Upper lobe of left lung (tissue), 6 donors: ENCODE measurements around the gene PEX11G. TPM values are rescaled to one million over a fixed set of nuclear protein-coding genes. Genes with fewer than 3 reads are reported as not detected.

ENCODE experiments used
- ATAC-seq, 2 donors: fragments of 200-7000 bp; cut with Tn5 transposase; one replicate each; pipeline ENCODE4 v1.9.1; 2022; ENCODE audit warnings: mild to moderate bottlenecking in 2 of 2, moderate library complexity in 2 of 2; ENCODE audit not compliant: low FRiP score in 2 of 2
- DNase-seq, 2 donors: peaks; one replicate each; pipeline ENCODE4 v3.0.0-alpha.2; 2019 to 2020
- H3K27ac ChIP-seq, 4 donors: fragments of 200-600 bp; sonication (generic); one replicate each; pipeline ENCODE4 v1.5.1; 2016 to 2019
- H3K27me3 ChIP-seq, 4 donors: fragments of 200-600 bp; sonication (generic); one replicate each; pipeline ENCODE4 v1.5.1; 2017 to 2019
- H3K36me3 ChIP-seq, 4 donors: fragments of 200-600 bp; sonication (generic); one replicate each; pipeline ENCODE4 v1.5.1; 2016 to 2019
- H3K4me1 ChIP-seq, 4 donors: fragments of 200-600 bp; sonication (generic); one replicate each; pipeline ENCODE4 v1.5.1; 2018 to 2019
- H3K4me3 ChIP-seq, 4 donors: fragments of 200-600 bp; sonication (generic); one replicate each; pipeline ENCODE4 v1.5.1; 2017 to 2019; ENCODE audit warnings: mild to moderate bottlenecking in 2 of 4, moderate library complexity in 1 of 4
- H3K9me3 ChIP-seq, 4 donors: fragments of 200-600 bp; sonication (generic); one replicate each; pipeline ENCODE4 v1.5.1; 2018 to 2019
- EP300 ChIP-seq, 4 donors: sonication (generic); formaldehyde crosslinking; IDR thresholded peaks; one replicate each; pipeline ENCODE4 v1.5.1; 2017; ENCODE audit warnings: antibody characterized with exemption in 4 of 4, control low read depth in 2 of 4
- POLR2A ChIP-seq, 4 donors: fragments of 450-650 bp; IDR thresholded peaks; one replicate each; pipeline ENCODE4 v1.5.1; 2016 to 2017; ENCODE audit warnings: antibody characterized with exemption in 4 of 4, mild to moderate bottlenecking in 2 of 4
- POLR2AphosphoS5 ChIP-seq, 2 donors: sonication (generic); formaldehyde crosslinking; IDR thresholded peaks; one replicate each; pipeline ENCODE4 v1.5.1; 2017; ENCODE audit warnings: antibody characterized with exemption in 2 of 2
- WGBS, 2 donors: methylation state at CpG; one replicate each; pipeline ENCODE4 v1.1.5; 2017 to 2018; 5-methylcytosine and 5-hydroxymethylcytosine counted together
- total RNA-seq, 6 donors: library from RNA; depleted of rRNA in 4 of 6; stranded (reverse); fragments of >200 nt in 4 of 6; gene quantifications; one replicate each; pipeline versions ENCODE4 v1.1.0 to v1.2.1, GENCODE V29; 2016 to 2021
- TF ChIP-seq, protein P1 (sequence below), 6 experiments: fragments of 450-650 bp in 4 of 6; fragments of 200-600 bp in 2 of 6; sonication (generic) in 2 of 6; IDR thresholded peaks; one replicate each; pipeline ENCODE4 v1.5.1; 2016 to 2019; ENCODE audit warnings: antibody characterized with exemption in 6 of 6
- donor health status: DM: no; HTN: no; CAD: no; lungs with moderate emphysema.
- donor health status: DM: no; HTN: yes; CAD: no; lungs with severe emphysema.

Gene PEX11G
- total RNA-seq, 6 donors from 2014 or later: 2.3 to 9.1 (median 5.4) TPM

DNA sequence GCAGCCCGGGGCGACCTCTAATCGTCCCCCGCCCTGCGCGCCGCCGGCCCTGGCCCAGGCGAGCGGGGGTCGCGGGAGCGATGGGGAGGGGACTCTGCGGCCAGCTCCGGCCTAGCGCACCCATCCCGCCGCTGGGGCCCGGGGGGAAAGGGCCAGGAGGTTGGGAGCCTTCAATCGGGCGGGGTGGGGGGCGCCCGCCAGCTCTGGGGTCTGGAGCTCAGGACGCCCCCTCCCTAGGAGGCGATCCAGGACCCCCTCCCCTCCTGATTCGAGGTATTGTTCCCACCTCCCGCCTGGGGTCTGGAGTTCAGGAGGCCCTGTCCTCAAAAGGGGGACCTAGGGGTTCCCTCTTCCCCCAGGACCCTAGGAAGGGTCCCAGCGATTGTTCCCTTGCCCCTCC, 27.5 kb upstream of the PEX11G start:
- TF ChIP-seq POLR2AphosphoS5 (IDR thresholded peaks at IDR 0.05) (no peak), POLR2A (IDR thresholded peaks at IDR 0.05) (no peak), EP300 (IDR thresholded peaks at IDR 0.05) (no peak)
- TF ChIP-seq, protein P1, sequence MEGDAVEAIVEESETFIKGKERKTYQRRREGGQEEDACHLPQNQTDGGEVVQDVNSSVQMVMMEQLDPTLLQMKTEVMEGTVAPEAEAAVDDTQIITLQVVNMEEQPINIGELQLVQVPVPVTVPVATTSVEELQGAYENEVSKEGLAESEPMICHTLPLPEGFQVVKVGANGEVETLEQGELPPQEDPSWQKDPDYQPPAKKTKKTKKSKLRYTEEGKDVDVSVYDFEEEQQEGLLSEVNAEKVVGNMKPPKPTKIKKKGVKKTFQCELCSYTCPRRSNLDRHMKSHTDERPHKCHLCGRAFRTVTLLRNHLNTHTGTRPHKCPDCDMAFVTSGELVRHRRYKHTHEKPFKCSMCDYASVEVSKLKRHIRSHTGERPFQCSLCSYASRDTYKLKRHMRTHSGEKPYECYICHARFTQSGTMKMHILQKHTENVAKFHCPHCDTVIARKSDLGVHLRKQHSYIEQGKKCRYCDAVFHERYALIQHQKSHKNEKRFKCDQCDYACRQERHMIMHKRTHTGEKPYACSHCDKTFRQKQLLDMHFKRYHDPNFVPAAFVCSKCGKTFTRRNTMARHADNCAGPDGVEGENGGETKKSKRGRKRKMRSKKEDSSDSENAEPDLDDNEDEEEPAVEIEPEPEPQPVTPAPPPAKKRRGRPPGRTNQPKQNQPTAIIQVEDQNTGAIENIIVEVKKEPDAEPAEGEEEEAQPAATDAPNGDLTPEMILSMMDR (IDR thresholded peaks at IDR 0.05): no peak

DNA sequence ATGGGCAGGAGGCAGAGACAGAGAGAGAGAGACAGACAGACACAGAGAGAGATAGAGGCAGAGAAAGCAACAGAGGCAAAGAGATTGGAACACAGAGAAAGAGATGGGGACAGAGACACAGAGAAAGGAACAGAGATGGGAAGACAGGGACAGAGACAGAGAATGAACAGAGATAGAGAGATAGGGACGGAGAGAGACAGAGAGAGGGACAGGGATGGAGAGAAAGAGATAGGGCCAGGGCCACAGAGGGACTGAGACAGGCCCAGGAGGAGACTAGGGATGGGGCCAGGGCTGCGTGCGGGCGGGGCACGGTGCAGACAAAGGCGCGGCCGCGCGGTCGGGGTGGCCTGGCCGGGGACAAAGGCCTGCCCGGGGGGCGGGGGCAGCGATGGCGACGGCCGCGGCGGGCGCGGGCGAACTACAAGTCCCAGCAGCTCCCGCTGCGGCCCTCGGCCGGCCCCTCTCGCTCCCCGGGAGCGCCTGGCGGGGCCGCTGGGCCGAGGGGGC, 26.9 kb upstream of the PEX11G start, which contains the start of gene ZNF358:
TSS of gene ZNF358 (plus strand) at position 459 of the 507 bp plus-strand sequence. CDS start 3,140 bp downstream, outside the sequence.
- DNase-seq (peak; percentile 73 to 95), ATAC-seq (peak; percentile 73 to 94)
- Histone ChIP-seq H3K9me3 (no peaks in the 10 kb centered on the region), H3K4me1 (peaks cover 23 to 28% (median 24%) of the 10 kb centered on the region in 4 donors), H3K4me3 (peak within 1 kb of the TSS; percentile 64 to 85 (median 74)), H3K27me3 (no peaks in the 10 kb centered on the region), H3K36me3 (peaks cover 0 to 17% (median 11%) of the 10 kb centered on the region in 4 donors), H3K27ac (peak within 1 kb of the TSS; percentile 86 to 95 (median 93))
- WGBS, 2 donors: 2 to 3% methylated on average over 19 to 22 of the region's 33 CpGs
- no peak for TF ChIP-seq EP300 (IDR thresholded peaks at IDR 0.05)
- TF ChIP-seq POLR2A (IDR thresholded peaks at IDR 0.05): no peak
- TF ChIP-seq POLR2AphosphoS5 (IDR thresholded peaks at IDR 0.05): no peak
- TF ChIP-seq, protein P1 (IDR thresholded peaks at IDR 0.05): no peak

More for the DNA sequence above, 27.5 kb upstream of the PEX11G start:
- peak overlapping the region; percentile 64 to 85 (median 74) for H3K4me3 ChIP-seq
- no peaks in the 10 kb centered on the region for H3K27me3 ChIP-seq
- no peaks in the 10 kb centered on the region for H3K9me3 ChIP-seq
- 0% methylated on average over 1 of the region's 28 CpGs; no CpG with 5 or more reads in 1 of the 2 donors for WGBS, 2 donors
- ATAC-seq: no peak
- H3K36me3 ChIP-seq: peaks cover 0 to 18% (median 11%) of the 10 kb centered on the region in 4 donors
- H3K4me1 ChIP-seq: peaks cover 23 to 28% (median 24%) of the 10 kb centered on the region in 4 donors
- H3K27ac ChIP-seq: peak overlapping the region; percentile 86 to 95 (median 93)
- DNase-seq: peak in 1 of 2 donors; percentile 83

DNA sequence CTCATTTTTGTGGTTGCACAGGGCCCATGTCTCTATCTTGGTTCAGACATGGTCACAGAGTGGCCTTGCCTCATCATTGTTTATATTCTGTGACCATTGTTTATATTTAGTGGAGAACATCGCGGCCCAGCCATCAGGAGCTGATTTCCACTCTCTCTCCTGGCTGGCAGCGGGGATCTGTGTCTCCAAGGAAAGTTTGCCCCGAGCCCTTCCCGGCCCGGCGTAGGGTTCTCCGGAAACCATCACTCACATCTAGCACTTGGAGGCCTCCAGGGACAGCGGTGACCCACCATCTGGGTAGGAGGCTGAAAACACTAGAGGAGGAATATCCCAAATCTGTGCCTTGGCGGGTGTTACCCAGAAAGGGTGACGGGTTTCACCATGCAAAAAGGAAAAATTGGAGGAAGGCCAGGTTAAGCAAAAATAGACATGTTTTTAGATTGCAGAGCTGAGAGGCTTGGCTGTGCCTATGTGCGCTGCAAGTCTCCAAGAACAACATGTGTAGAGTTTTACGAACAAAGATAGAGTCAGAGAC, 26.3 kb upstream of the PEX11G start:
- 48 to 64% methylated on average over 13 of the region's 13 CpGs for WGBS, 2 donors
- peaks cover 0 to 12% (median 9%) of the 10 kb centered on the region in 4 donors for H3K36me3 ChIP-seq
- ATAC-seq (peak; percentile 12 to 27), DNase-seq (no peak)
- H3K4me3 ChIP-seq: peak overlapping the region in 3 of 4 donors; percentile 74 to 85 (median 74)
- H3K27ac ChIP-seq: peak overlapping the region; percentile 84 to 95 (median 86)
- no peaks in the 10 kb centered on the region for H3K9me3 ChIP-seq
- TF ChIP-seq POLR2AphosphoS5 (IDR thresholded peaks at IDR 0.05) (peak; percentile 62 to 81), EP300 (IDR thresholded peaks at IDR 0.05) (peak in 2 of 4 donors; percentile 76 to 85)
- TF ChIP-seq, protein P1 (IDR thresholded peaks at IDR 0.05): no peak
- H3K4me1 ChIP-seq: peaks cover 23 to 28% (median 24%) of the 10 kb centered on the region in 4 donors
- no peaks in the 10 kb centered on the region for H3K27me3 ChIP-seq

DNA sequence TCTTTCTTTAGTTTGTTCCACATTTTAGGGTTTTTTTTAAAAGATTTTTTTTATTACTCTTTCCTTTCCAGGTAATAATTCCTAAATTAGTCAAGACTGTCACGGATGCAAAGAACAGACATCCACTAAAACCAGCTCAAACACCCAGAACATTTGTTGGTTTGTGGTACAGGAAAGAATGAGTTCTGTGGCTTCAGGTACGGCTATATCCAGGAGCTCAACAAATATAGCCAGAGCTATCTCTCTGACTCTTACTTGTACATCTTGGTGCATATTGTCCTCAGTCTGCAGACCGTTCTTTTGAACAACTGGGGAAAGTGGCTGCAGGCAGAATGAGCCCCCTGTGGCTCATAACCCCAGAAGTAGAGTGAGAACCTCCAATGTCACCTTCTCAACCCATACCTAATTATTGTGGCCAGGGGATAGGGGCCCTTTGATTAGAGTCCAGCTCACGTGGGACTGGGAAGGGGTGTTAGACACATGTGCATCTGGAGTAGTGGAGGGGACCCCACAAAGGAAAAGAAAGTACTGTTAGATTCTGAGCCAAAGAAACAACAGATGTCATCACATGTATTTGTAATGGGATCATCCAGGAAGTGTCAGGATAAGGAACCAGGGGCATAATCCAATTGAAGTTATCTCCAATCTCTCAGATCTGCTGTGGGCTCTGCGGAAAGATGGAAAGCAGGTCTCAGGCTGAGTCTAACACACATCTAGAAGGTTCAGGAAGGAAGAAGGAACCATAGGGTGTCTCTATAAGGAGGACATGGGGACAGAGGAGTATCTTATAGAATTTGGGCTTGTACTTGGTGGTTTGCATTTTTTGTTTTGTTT, 25.2 kb upstream of the PEX11G start:
- DNase-seq (no peak), ATAC-seq (no peak)
- H3K4me3 ChIP-seq: no peak overlapping the region
- H3K27ac ChIP-seq: peak overlapping the region; percentile 84 to 95 (median 86)
- peaks cover 0 to under 1% (median 0%) of the 10 kb centered on the region in 4 donors for H3K36me3 ChIP-seq
- H3K4me1 ChIP-seq: peaks cover 23 to 28% (median 24%) of the 10 kb centered on the region in 4 donors
- 82 to 84% methylated on average over 5 of the region's 5 CpGs for WGBS, 2 donors
- no peak for TF ChIP-seq POLR2AphosphoS5 (IDR thresholded peaks at IDR 0.05)
- TF ChIP-seq POLR2A (IDR thresholded peaks at IDR 0.05): no peak
- no peak for TF ChIP-seq EP300 (IDR thresholded peaks at IDR 0.05)
- TF ChIP-seq, protein P1 (IDR thresholded peaks at IDR 0.05): no peak
- H3K9me3 ChIP-seq: no peaks in the 10 kb centered on the region
- no peaks in the 10 kb centered on the region for H3K27me3 ChIP-seq
